HG03457 (cell line): ENCODE measurements around the gene ICAM1.

ENCODE experiments used
- ATAC-seq: cut with Tn5 transposase; IDR thresholded peaks from one replicate; pipeline ENCODE4 v1.9.1; 2021; ENCODE audit warnings: moderate number of reproducible peaks; ENCODE audit not compliant: unreplicated experiment

Gene ICAM1

GRCh38 chr19:10292789-10293636 is 22.1 kb downstream of the ICAM1 start:
- ATAC-seq, result no peak

- ATAC-seq, result no peak
Measured at GRCh38 chr19:10293637-10294367, 22.9 kb downstream of the ICAM1 start.

- ATAC-seq, result no peak
Measured at GRCh38 chr19:10294368-10294697, 23.4 kb downstream of the ICAM1 start.

- no peak for ATAC-seq
Measured at GRCh38 chr19:10295305-10295846, 24.5 kb downstream of the ICAM1 start.

- ATAC-seq, result no peak
Measured at GRCh38 chr19:10295847-10296591, 25.1 kb downstream of the ICAM1 start.

GRCh38 chr19:10299545-10300458 is 28.9 kb downstream of the ICAM1 start:
- ATAC-seq, result no peak

GRCh38 chr19:10305139-10305806 is 34.4 kb downstream of the ICAM1 start:
- ATAC-seq, result no peak

GRCh38 chr19:10306327-10306726 is 35.4 kb downstream of the ICAM1 start:
- no peak for ATAC-seq

- ATAC-seq, result no peak
Measured at GRCh38 chr19:10309423-10309822, 38.5 kb downstream of the ICAM1 start, which contains the start of gene ZGLP1. Gene ZGLP1, minus strand, starts transcription at chr19:10309815.

GRCh38 chr19:10315335-10316214 is 44.7 kb downstream of the ICAM1 start, which contains the start of gene FDX2:
Gene FDX2, minus strand, starts transcription at chr19:10316015. Its CDS starts 19 bp downstream, at chr19:10315996.
- ATAC-seq, result peak; percentile 70

GRCh38 chr19:10316229-10317044 is 45.5 kb downstream of the ICAM1 start:
- peak; percentile 13 for ATAC-seq

- ATAC-seq, result no peak
Measured at GRCh38 chr19:10317045-10317856, 46.3 kb downstream of the ICAM1 start.

- no peak for ATAC-seq
Measured at GRCh38 chr19:10317857-10318462, 47.0 kb downstream of the ICAM1 start.

GRCh38 chr19:10318807-10319682 is 48.1 kb downstream of the ICAM1 start:
- ATAC-seq, result no peak

- no peak for ATAC-seq
Measured at GRCh38 chr19:10320602-10321416, 49.9 kb downstream of the ICAM1 start.
